HFF-Myc (cell line): ENCODE measurements around the gene PTPRK.

ENCODE experiments used
- DNase-seq: peaks from one replicate; pipeline ENCODE4 v3.0.0-alpha.2; 2011; ENCODE audit warnings: low read depth; ENCODE audit errors: extremely low read depth
- H3K4me3 ChIP-seq: replicated peaks from 2 replicates; pipeline ENCODE4 v1.5.1; 2011; ENCODE audit warnings: low read depth, mild to moderate bottlenecking, control low read depth, low read length
- CTCF ChIP-seq: IDR thresholded peaks from 2 replicates; pipeline ENCODE4 v1.5.1; 2012; ENCODE audit warnings: mild to moderate bottlenecking, low read depth, low read length, control low read depth; ENCODE audit errors: missing control alignments

Gene PTPRK

GRCh38 chr6:128310451-128310850, 209.9 kb downstream of the PTPRK start:
- no peak for DNase-seq
- H3K4me3 ChIP-seq = no peak overlapping the region
- no peak for TF ChIP-seq CTCF

- H3K4me3 ChIP-seq = no peak overlapping the region
- no peak for TF ChIP-seq CTCF
- DNase-seq = no peak
These were observed 212.7 kb downstream of the PTPRK start for GRCh38 chr6:128307671-128308070.

- no peak for DNase-seq
- no peak overlapping the region for H3K4me3 ChIP-seq
- TF ChIP-seq CTCF = no peak
These were observed 214.4 kb downstream of the PTPRK start for GRCh38 chr6:128305976-128306375.

- H3K4me3 ChIP-seq = no peak overlapping the region
- TF ChIP-seq CTCF = no peak
- no peak for DNase-seq
These were observed 215.2 kb downstream of the PTPRK start for GRCh38 chr6:128305228-128305627.

- H3K4me3 ChIP-seq = no peak overlapping the region
- no peak for TF ChIP-seq CTCF
- DNase-seq = no peak
These were observed 216.5 kb downstream of the PTPRK start for GRCh38 chr6:128303870-128304269.

- no peak overlapping the region for H3K4me3 ChIP-seq
- DNase-seq = no peak
- TF ChIP-seq CTCF = no peak
These were observed 217.5 kb downstream of the PTPRK start for GRCh38 chr6:128302942-128303341.

GRCh38 chr6:128295670-128296069, 224.7 kb downstream of the PTPRK start:
- no peak for DNase-seq
- no peak overlapping the region for H3K4me3 ChIP-seq
- TF ChIP-seq CTCF = no peak
